ENCODE data around the gene TMEM203. TPM values are rescaled to one million over a fixed set of nuclear protein-coding genes. Genes with fewer than 3 reads are reported as not detected.
"Not testable (repeated sequence)": the region's sequence is repeated elsewhere in the genome, so short reads cannot be mapped to it uniquely, and the experiment has no call there.

TMEM203 gene
- total and polyA plus RNA-seq, 12 donors: 21.7 to 48.4 (median 40.0) TPM

DNA sequence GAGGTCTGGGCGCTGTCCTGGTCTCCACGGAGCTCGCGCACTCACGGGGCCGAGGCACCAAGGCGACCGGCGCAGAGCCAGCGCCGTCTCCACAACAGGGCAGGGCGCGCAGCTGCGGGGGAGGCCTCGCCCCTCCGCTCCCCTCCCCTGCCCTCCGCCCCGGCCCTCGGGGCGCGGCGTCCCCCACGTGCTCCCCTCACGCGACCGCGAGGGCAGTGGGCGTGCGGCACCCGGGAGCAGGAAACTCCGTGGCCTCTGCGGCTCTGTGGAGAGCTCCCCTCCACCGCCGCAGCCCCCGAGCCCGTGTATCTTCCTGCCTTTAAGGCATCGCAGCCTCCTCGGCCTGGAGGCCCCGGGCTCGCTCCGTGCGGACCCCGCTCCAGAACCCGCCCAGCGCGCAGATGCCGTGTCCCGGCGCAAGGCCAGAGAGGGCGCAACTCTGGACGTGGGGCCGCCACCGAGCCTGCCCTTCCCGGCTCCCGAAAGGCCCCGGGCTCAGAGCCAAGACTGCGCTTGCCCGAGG, 34.9 kb upstream of the TMEM203 start:
- Histone ChIP-seq H3K4me3 (peak overlapping the region; percentile 25 to 81 (median 49)), H3K4me1 (replicated peaks in 1 of 2) (peaks cover 7 to 43% of the 10 kb centered on the region in 2 donors), H3K9me3 (replicated peaks in 1 of 3) (no peaks in the 10 kb centered on the region), H3K27me3 (no peaks in the 10 kb centered on the region), H3K27ac (peak overlapping the region; percentile 76 to 97 (median 93)), H3K36me3 (replicated peaks in 1 of 2) (peaks cover 0 to 18% of the 10 kb centered on the region in 2 donors)
- WGBS, 4 donors: 0 to 1% (median 0%) methylated on average over 2 to 58 of the region's 58 CpGs
- peak; percentile 72 to 81 (median 76) for DNase-seq
- TF ChIP-seq, protein P1, sequence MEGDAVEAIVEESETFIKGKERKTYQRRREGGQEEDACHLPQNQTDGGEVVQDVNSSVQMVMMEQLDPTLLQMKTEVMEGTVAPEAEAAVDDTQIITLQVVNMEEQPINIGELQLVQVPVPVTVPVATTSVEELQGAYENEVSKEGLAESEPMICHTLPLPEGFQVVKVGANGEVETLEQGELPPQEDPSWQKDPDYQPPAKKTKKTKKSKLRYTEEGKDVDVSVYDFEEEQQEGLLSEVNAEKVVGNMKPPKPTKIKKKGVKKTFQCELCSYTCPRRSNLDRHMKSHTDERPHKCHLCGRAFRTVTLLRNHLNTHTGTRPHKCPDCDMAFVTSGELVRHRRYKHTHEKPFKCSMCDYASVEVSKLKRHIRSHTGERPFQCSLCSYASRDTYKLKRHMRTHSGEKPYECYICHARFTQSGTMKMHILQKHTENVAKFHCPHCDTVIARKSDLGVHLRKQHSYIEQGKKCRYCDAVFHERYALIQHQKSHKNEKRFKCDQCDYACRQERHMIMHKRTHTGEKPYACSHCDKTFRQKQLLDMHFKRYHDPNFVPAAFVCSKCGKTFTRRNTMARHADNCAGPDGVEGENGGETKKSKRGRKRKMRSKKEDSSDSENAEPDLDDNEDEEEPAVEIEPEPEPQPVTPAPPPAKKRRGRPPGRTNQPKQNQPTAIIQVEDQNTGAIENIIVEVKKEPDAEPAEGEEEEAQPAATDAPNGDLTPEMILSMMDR (IDR thresholded peaks at IDR 0.05): peak in 1 of 6 experiments; percentile 6
- TF ChIP-seq POLR2A (IDR thresholded peaks at IDR 0.05): peak in 1 of 2 donors; percentile 23
- intact Hi-C loops (cut with DNase I): no loop called here

DNA sequence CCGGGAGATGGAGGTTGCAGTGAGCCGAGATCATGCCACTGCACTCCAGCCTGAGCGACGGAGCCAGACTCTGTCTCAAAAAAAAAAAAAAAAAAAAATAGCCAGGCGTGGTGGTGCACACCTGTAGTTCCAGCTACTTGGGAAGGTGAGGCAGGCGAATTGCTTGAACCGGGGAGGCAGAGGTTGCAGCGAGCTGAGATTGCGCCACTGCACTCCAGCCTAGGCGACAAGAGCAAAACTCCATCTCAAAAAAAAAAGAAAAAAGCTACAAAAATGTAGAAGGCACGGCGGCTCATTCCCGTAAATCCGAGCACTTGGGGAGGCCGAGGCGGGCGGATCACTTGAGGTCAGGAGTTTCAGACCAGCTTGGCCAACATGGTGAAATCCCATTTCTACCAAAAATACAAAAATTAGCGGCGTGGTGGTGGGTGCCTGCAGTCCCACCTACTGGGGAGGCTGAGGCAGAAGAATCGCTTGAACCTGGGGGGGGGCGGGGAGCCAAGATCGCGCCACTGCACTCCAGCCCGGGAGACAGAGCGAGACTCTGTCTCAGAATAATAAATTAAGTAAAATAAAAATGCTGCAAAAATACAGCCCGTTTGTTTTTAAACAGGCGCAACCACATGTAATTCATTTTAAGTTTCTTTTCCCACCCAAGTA, 34.2 kb upstream of the TMEM203 start:
- Histone ChIP-seq H3K4me1 (replicated peaks in 1 of 2) (peaks cover 7 to 43% of the 10 kb centered on the region in 2 donors), H3K4me3 (peak overlapping the region in 2 of 4 donors; percentile 51 to 81), H3K36me3 (replicated peaks in 1 of 2) (peaks cover 0 to 18% of the 10 kb centered on the region in 2 donors), H3K27ac (peak overlapping the region; percentile 76 to 97 (median 93))
- intact Hi-C loops (cut with DNase I): loop anchor here in 1 of 2 donors (10.0 kb wide), 1 partner anchor 455 kb away; no protein-coding TSS in a partner anchor
- H3K9me3 ChIP-seq (replicated peaks in 1 of 3); H3K27me3 ChIP-seq; DNase-seq: not testable (repeated sequence)
- 49 to 55% (median 51%) methylated on average over 25 to 27 of the region's 27 CpGs for WGBS, 4 donors

DNA sequence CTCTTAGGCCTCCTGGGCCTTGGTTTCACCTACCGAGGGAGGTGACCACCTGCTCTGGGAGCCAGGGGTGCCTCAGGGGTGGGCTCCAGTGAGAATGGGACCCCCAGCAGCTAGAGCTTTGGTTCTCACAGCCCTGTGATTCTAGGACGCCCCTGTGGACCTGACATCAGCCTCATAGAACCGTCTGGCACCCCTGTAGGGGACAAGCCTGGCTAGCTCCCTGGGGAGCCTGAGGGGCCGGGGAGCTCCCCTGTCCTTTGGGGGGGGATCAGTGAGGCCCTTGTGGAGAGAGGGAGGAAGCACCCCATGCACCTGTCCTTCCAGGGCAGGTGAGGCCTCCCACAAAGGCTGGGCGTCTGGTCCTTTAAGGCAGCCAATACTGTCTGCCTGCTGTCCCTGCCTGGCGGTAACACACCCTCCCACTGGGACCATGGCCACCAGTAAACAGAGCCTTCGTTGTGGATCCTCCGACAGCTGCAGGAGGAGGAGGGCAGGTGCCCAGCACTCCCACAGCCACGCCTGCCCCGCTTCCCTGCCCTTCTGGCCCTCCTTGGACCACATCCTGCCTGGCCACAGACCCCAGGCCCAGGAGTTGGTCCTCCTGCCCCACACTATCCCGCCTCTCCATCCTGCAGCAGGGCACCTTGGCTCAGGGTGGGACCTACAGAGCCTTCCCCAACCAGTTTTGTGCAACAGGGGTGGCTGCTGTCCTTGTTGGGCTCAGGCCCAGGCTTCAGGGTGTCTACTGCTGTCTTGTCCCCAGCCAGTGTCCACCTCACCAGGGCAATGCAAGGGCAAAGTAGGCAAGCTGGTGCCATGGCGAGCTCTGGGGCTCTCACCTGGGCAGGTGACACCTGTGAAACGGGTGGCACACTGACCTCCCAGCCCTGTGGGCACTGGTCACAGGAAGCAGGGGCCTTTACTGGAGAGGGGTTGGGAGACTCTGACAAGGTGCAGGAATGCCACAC, 32.6 kb upstream of the TMEM203 start:
- H3K27me3 ChIP-seq: peaks cover 8% of the 10 kb centered on the region
- peaks cover 7 to 36% of the 10 kb centered on the region in 2 donors for H3K4me1 ChIP-seq (replicated peaks in 1 of 2)
- DNase-seq: no peak
- no peaks in the 10 kb centered on the region for H3K9me3 ChIP-seq (replicated peaks in 1 of 3)
- peaks cover 0 to 11% of the 10 kb centered on the region in 2 donors for H3K36me3 ChIP-seq (replicated peaks in 1 of 2)
- no peak for TF ChIP-seq POLR2A (IDR thresholded peaks at IDR 0.05)
- TF ChIP-seq, protein P1 (IDR thresholded peaks at IDR 0.05): no peak
- H3K27ac ChIP-seq: no peak overlapping the region
- H3K4me3 ChIP-seq: no peak overlapping the region
- intact Hi-C loops (cut with DNase I): loop anchor here in 1 of 2 donors (10.0 kb wide), 1 partner anchor 453 kb away; no protein-coding TSS in a partner anchor
- 69 to 81% (median 80%) methylated on average over 5 to 13 of the region's 13 CpGs for WGBS, 4 donors

DNA sequence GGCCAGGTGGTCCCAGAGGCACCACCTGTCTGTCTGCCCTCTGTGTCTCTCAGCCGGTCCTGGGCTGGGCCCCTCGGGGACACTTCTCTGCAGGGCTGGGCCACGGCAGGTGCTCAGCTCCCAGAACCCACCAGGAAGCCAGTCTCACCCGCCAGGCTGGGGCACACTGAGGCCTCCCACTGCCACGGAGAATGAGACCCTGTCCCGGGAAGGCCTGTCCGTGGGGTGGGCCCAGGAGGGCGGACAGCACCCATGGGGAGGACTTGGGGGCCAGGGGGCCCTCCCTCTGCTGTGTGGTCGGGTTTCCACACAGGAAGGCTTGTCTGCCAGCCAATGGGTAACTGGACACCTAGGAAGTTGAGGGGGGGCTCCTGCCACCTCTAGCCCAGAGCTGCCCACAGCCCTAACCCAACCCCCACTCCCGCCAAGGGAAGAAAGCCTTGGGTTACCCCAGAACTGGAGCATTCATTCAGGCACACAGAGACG, 31.5 kb upstream of the TMEM203 start:
- intact Hi-C loops (cut with DNase I): loop anchor here in 1 of 2 donors (10.0 kb wide), 1 partner anchor 452 kb away; no protein-coding TSS in a partner anchor
- Histone ChIP-seq H3K27me3 (peaks cover 17% of the 10 kb centered on the region), H3K4me3 (no peak overlapping the region), H3K4me1 (replicated peaks in 1 of 2) (peaks cover 7 to 25% of the 10 kb centered on the region in 2 donors), H3K27ac (no peak overlapping the region), H3K36me3 (replicated peaks in 1 of 2) (peaks cover 0 to under 1% of the 10 kb centered on the region in 2 donors), H3K9me3 (replicated peaks in 1 of 3) (no peaks in the 10 kb centered on the region)
- no peak for DNase-seq
- 10 to 93% (median 44%) methylated on average over 2 to 11 of the region's 11 CpGs for WGBS, 4 donors
- TF ChIP-seq POLR2A (IDR thresholded peaks at IDR 0.05): no peak
- TF ChIP-seq, protein P1 (IDR thresholded peaks at IDR 0.05): no peak
